Measurements from ENCODE around the gene CLEC16A. TPM values are rescaled to one million over a fixed set of nuclear protein-coding genes. Genes with fewer than 3 reads are reported as not detected.

The CLEC16A gene
- total RNA-seq, 1 donor from 2014 or later: 57.6 TPM

- Mint-ChIP-seq H3K4me1 (peaks cover 14% of the 10 kb centered on the region), H3K9me3 (no peaks in the 10 kb centered on the region)
- POLR2A ChIA-PET: no interaction called here
These were observed 196.5 kb downstream of the CLEC16A start for GRCh38 chr16:11140867-11141266.

GRCh38 chr16:11141409-11142260 lies 197.3 kb downstream of the CLEC16A start:
- CTCF ChIA-PET: no interaction called here
- Mint-ChIP-seq H3K4me3 (no peak overlapping the region), H3K27me3 (no peaks in the 10 kb centered on the region), H3K27ac (no peak overlapping the region), H3K4me1 (peaks cover 11% of the 10 kb centered on the region), H3K36me3 (ENCODE audit: low read depth) (peaks cover 38% of the 10 kb centered on the region), H3K9me3 (no peaks in the 10 kb centered on the region)
- no peak for DNase-seq
- intact Hi-C loops (cut with micrococcal nuclease): no loop called here
- no peak for ATAC-seq (ENCODE audit: low read depth)
- POLR2A ChIA-PET: no interaction called here
- no peak for TF ChIP-seq CTCF (IDR thresholded peaks at IDR 0.05)

More at GRCh38 chr16:11140867-11141266, 196.5 kb downstream of the CLEC16A start:
- ATAC-seq (ENCODE audit: low read depth) (no peak), DNase-seq (no peak)
- no peak overlapping the region for H3K4me3 Mint-ChIP-seq
- TF ChIP-seq CTCF (IDR thresholded peaks at IDR 0.05): no peak
- intact Hi-C loops (cut with micrococcal nuclease): no loop called here
- no peaks in the 10 kb centered on the region for H3K27me3 Mint-ChIP-seq
- H3K27ac Mint-ChIP-seq: no peak overlapping the region
- CTCF ChIA-PET: no interaction called here
- H3K36me3 Mint-ChIP-seq (ENCODE audit: low read depth): peaks cover 43% of the 10 kb centered on the region

GRCh38 chr16:11142261-11142630 lies 197.9 kb downstream of the CLEC16A start:
- no peak overlapping the region for H3K27ac Mint-ChIP-seq
- peaks cover 35% of the 10 kb centered on the region for H3K36me3 Mint-ChIP-seq (ENCODE audit: low read depth)
- no peaks in the 10 kb centered on the region for H3K9me3 Mint-ChIP-seq
- CTCF ChIA-PET: no interaction called here
- H3K4me1 Mint-ChIP-seq: peaks cover 11% of the 10 kb centered on the region
- intact Hi-C loops (cut with micrococcal nuclease): no loop called here
- no peak for TF ChIP-seq CTCF (IDR thresholded peaks at IDR 0.05)
- H3K4me3 Mint-ChIP-seq: no peak overlapping the region
- POLR2A ChIA-PET: no interaction called here
- DNase-seq (no peak), ATAC-seq (ENCODE audit: low read depth) (no peak)
- H3K27me3 Mint-ChIP-seq: no peaks in the 10 kb centered on the region

- no peaks in the 10 kb centered on the region for H3K9me3 Mint-ChIP-seq
- DNase-seq (no peak), ATAC-seq (ENCODE audit: low read depth) (no peak)
- no peak overlapping the region for H3K4me3 Mint-ChIP-seq
- intact Hi-C loops (cut with micrococcal nuclease): no loop called here
- ChIA-PET CTCF (no interaction called here), POLR2A (no interaction called here)
- no peaks in the 10 kb centered on the region for H3K27me3 Mint-ChIP-seq
- no peak for TF ChIP-seq CTCF (IDR thresholded peaks at IDR 0.05)
- no peak overlapping the region for H3K27ac Mint-ChIP-seq
- H3K4me1 Mint-ChIP-seq: peaks cover 6% of the 10 kb centered on the region
- peaks cover 33% of the 10 kb centered on the region for H3K36me3 Mint-ChIP-seq (ENCODE audit: low read depth)
These were observed 198.6 kb downstream of the CLEC16A start for GRCh38 chr16:11142951-11143350.

GRCh38 chr16:11143372-11144035 lies 199.1 kb downstream of the CLEC16A start:
- no peak overlapping the region for H3K27ac Mint-ChIP-seq
- ChIA-PET CTCF (no interaction called here), POLR2A (no interaction called here)

More at GRCh38 chr16:11143372-11144035, 199.1 kb downstream of the CLEC16A start:
- intact Hi-C loops (cut with micrococcal nuclease): no loop called here
- Mint-ChIP-seq H3K9me3 (no peaks in the 10 kb centered on the region), H3K27me3 (no peaks in the 10 kb centered on the region), H3K4me1 (peaks cover under 1% of the 10 kb centered on the region), H3K4me3 (no peak overlapping the region), H3K36me3 (ENCODE audit: low read depth) (peaks cover 33% of the 10 kb centered on the region)
- no peak for DNase-seq
- TF ChIP-seq CTCF (IDR thresholded peaks at IDR 0.05): no peak
- ATAC-seq (ENCODE audit: low read depth): no peak
